Central memory CD8-positive, alpha-beta T cell (primary cell): ENCODE data around the gene KLHL21.

ENCODE experiments used
- ATAC-seq: fragments of 150-1000 bp; cut with Tn5 transposase; replicated peaks from 2 replicates; pipeline ENCODE4 v1.10.0; 2022; ENCODE audit warnings: mild to moderate bottlenecking, moderate FRiP score, moderate number of reproducible peaks; ENCODE audit not compliant: poor library complexity, severe bottlenecking; ENCODE audit errors: extremely low read depth
- DNase-seq, 2 donors: peaks; one replicate each; pipeline ENCODE4 v3.0.0; 2021; ENCODE audit warnings: low spot score in 2 of 2
- H3K27ac Mint-ChIP-seq: one replicate; pipeline ENCODE4 v1.8.0; 2022; ENCODE audit warnings: low read depth, mild to moderate bottlenecking, moderate library complexity, mixed read lengths
- H3K27me3 Mint-ChIP-seq: one replicate; pipeline ENCODE4 v1.8.0; 2022; ENCODE audit warnings: mixed read lengths
- H3K36me3 Mint-ChIP-seq: one replicate; pipeline ENCODE4 v1.8.0; 2022; ENCODE audit warnings: mild to moderate bottlenecking, moderate library complexity, mixed read lengths; ENCODE audit not compliant: insufficient read depth
- H3K4me1 Mint-ChIP-seq: one replicate; pipeline ENCODE4 v1.8.0; 2022; ENCODE audit warnings: mixed read lengths
- H3K4me3 Mint-ChIP-seq: one replicate; pipeline ENCODE4 v1.8.0; 2022; ENCODE audit warnings: mild to moderate bottlenecking, moderate library complexity, mixed read lengths
- H3K9me3 Mint-ChIP-seq: one replicate; pipeline ENCODE4 v1.8.0; 2022; ENCODE audit warnings: mixed read lengths

Gene KLHL21

GRCh38 chr1:6581561-6582305, 20.9 kb downstream of the KLHL21 start:
- no peak for DNase-seq
- H3K4me1 Mint-ChIP-seq: peaks cover 47% of the 10 kb centered on the region
- H3K4me3 Mint-ChIP-seq: peak overlapping the region; percentile 96

GRCh38 chr1:6580593-6581409, 21.9 kb downstream of the KLHL21 start:
- ATAC-seq (no peak), DNase-seq (no peak)
- Mint-ChIP-seq H3K4me3 (peak overlapping the region; percentile 96), H3K27me3 (no peaks in the 10 kb centered on the region), H3K36me3 (peaks cover 11% of the 10 kb centered on the region), H3K4me1 (peaks cover 47% of the 10 kb centered on the region), H3K27ac (peak overlapping the region; percentile 97), H3K9me3 (no peaks in the 10 kb centered on the region)

More at GRCh38 chr1:6581561-6582305, 20.9 kb downstream of the KLHL21 start:
- no peaks in the 10 kb centered on the region for H3K27me3 Mint-ChIP-seq
- ATAC-seq: no peak
- H3K9me3 Mint-ChIP-seq: no peaks in the 10 kb centered on the region
- peak overlapping the region; percentile 53 for H3K27ac Mint-ChIP-seq
- peaks cover 11% of the 10 kb centered on the region for H3K36me3 Mint-ChIP-seq

- H3K36me3 Mint-ChIP-seq: peaks cover 11% of the 10 kb centered on the region
- H3K27ac Mint-ChIP-seq: peak overlapping the region; percentile 97
- peak overlapping the region; percentile 96 for H3K4me3 Mint-ChIP-seq
- H3K27me3 Mint-ChIP-seq: no peaks in the 10 kb centered on the region
- H3K4me1 Mint-ChIP-seq: peaks cover 46% of the 10 kb centered on the region
- no peak for DNase-seq
- no peaks in the 10 kb centered on the region for H3K9me3 Mint-ChIP-seq
- ATAC-seq: peak; percentile 34
Observed at GRCh38 chr1:6580119-6580592, 22.5 kb downstream of the KLHL21 start.

DNA sequence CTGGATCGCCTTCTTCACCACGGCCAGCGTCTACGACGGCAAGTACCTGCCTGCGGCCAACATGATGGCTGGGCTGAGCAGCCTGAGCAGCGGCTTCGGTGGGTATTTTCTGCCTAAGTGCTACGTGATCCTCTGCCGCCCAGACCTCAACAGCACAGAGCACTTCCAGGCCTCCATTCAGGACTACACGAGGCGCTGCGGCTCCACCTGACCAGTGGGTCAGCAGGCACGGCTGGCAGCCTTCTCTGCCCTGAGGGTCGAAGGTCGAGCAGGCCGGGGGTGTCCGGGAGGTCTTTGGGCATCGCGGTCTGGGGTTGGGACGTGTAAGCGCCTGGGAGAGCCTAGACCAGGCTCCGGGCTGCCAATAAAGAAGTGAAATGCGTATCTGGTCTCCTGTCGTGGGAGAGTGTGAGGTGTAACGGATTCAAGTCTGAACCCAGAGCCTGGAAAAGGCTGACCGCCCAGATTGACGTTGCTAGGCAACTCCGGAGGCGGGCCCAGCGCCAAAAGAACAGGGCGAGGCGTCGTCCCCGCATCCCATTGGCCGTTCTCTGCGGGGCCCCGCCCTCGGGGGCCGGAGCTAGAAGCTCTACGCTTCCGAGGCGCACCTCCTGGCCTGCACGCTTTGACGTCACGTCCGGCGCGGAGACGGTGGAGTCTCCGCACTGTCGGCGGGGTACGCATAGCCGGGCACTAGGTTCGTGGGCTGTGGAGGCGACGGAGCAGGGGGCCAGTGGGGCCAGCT, 23.1 kb downstream of the KLHL21 start, which contains the start of gene ZBTB48:
ZBTB48 (plus strand) TSS at position 621 of the 745 bp plus-strand sequence. CDS start 616 bp downstream, outside the sequence.
- DNase-seq: peak; percentile 89 to 93
- peak within 1 kb of the TSS; percentile 97 for H3K27ac Mint-ChIP-seq
- peaks cover 40% of the 10 kb centered on the region for H3K4me1 Mint-ChIP-seq
- ATAC-seq: peak; percentile 99
- peak within 1 kb of the TSS; percentile 96 for H3K4me3 Mint-ChIP-seq
- no peaks in the 10 kb centered on the region for H3K27me3 Mint-ChIP-seq
- H3K36me3 Mint-ChIP-seq: peaks cover 11% of the 10 kb centered on the region
- no peaks in the 10 kb centered on the region for H3K9me3 Mint-ChIP-seq

DNA sequence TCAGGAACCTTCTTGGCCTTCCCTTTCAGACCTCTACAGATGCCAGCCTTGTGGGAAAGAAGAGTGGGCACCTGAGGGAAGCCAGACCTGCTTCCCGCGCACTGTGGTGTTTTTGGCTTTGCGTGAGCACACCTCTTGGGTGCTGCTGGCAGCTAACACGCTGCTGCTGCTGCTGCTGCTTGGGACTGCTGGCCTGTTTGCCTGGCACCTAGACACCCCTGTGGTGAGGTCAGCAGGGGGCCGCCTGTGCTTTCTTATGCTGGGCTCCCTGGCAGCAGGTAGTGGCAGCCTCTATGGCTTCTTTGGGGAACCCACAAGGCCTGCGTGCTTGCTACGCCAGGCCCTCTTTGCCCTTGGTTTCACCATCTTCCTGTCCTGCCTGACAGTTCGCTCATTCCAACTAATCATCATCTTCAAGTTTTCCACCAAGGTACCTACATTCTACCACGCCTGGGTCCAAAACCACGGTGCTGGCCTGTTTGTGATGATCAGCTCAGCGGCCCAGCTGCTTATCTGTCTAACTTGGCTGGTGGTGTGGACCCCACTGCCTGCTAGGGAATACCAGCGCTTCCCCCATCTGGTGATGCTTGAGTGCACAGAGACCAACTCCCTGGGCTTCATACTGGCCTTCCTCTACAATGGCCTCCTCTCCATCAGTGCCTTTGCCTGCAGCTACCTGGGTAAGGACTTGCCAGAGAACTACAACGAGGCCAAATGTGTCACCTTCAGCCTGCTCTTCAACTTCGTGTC, 23.9 kb downstream of the KLHL21 start:
- no peaks in the 10 kb centered on the region for H3K27me3 Mint-ChIP-seq
- ATAC-seq (no peak), DNase-seq (no peak)
- H3K4me1 Mint-ChIP-seq: peaks cover 36% of the 10 kb centered on the region
- peak overlapping the region; percentile 96 for H3K4me3 Mint-ChIP-seq
- peaks cover 11% of the 10 kb centered on the region for H3K36me3 Mint-ChIP-seq
- H3K9me3 Mint-ChIP-seq: no peaks in the 10 kb centered on the region
- peak overlapping the region; percentile 97 for H3K27ac Mint-ChIP-seq

GRCh38 chr1:6577831-6578525, 24.7 kb downstream of the KLHL21 start:
- DNase-seq (no peak), ATAC-seq (no peak)
- peaks cover 10% of the 10 kb centered on the region for H3K36me3 Mint-ChIP-seq
- H3K9me3 Mint-ChIP-seq: no peaks in the 10 kb centered on the region
- H3K27ac Mint-ChIP-seq: peak overlapping the region; percentile 97
- H3K4me3 Mint-ChIP-seq: no peak overlapping the region
- H3K4me1 Mint-ChIP-seq: peaks cover 36% of the 10 kb centered on the region
- no peaks in the 10 kb centered on the region for H3K27me3 Mint-ChIP-seq

DNA sequence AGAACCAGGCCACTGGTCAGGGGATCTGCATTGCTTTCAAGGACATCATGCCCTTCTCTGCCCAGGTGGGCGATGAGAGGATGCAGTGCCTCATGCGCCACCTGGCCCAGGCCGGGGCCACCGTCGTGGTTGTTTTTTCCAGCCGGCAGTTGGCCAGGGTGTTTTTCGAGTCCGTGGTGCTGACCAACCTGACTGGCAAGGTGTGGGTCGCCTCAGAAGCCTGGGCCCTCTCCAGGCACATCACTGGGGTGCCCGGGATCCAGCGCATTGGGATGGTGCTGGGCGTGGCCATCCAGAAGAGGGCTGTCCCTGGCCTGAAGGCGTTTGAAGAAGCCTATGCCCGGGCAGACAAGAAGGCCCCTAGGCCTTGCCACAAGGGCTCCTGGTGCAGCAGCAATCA, 27.9 kb downstream of the KLHL21 start:
- H3K9me3 Mint-ChIP-seq: no peaks in the 10 kb centered on the region
- no peak overlapping the region for H3K4me3 Mint-ChIP-seq

GRCh38 chr1:6574025-6574620, 28.5 kb downstream of the KLHL21 start:
- DNase-seq (no peak), ATAC-seq (no peak)
- no peaks in the 10 kb centered on the region for H3K9me3 Mint-ChIP-seq
- H3K4me3 Mint-ChIP-seq: no peak overlapping the region
- peaks cover 2% of the 10 kb centered on the region for H3K4me1 Mint-ChIP-seq
- H3K27me3 Mint-ChIP-seq: no peaks in the 10 kb centered on the region
- no peaks in the 10 kb centered on the region for H3K36me3 Mint-ChIP-seq
- no peak overlapping the region for H3K27ac Mint-ChIP-seq

More for the DNA sequence above, 27.9 kb downstream of the KLHL21 start:
- peaks cover 4% of the 10 kb centered on the region for H3K36me3 Mint-ChIP-seq
- ATAC-seq (no peak), DNase-seq (no peak)
- H3K27ac Mint-ChIP-seq: no peak overlapping the region
- H3K27me3 Mint-ChIP-seq: no peaks in the 10 kb centered on the region
- H3K4me1 Mint-ChIP-seq: peaks cover 8% of the 10 kb centered on the region

DNA sequence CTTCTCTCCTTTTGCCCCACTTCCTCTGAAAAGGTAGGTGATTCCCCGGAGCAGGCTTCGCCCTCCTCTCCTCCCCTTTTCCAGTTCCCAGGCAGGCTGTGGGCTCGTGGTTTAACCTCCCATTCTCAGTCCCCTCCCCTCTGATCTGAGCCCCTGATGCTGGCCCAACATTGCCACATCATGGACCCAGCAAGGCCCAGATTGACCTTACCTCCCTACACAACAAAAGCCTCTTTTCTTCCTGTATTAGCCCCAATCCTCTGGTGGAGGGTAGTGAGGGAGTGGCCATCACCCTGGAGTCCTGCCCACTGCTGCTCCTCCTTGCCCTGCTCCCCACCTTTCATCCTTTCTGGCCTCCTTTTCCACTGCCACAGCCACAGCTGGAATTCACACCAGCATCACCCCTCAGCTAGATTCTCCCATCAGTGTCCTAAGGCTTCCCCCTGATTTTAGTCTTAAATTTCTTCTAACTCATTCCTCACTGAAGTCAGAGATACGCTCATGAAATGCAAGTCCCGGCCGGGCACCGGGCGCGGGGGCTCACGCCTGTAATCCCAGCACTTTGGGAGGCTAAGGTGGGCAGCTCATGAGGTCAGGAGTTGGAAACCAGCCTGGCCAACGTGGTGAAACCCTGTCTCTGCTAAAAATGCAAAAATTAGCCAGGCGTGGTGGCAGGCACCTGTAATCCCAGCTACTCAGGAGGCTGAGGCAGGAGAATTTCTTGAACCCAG, 29.9 kb downstream of the KLHL21 start:
- Mint-ChIP-seq H3K36me3 (no peaks in the 10 kb centered on the region), H3K27ac (no peak overlapping the region), H3K4me3 (no peak overlapping the region), H3K27me3 (no peaks in the 10 kb centered on the region), H3K9me3 (no peaks in the 10 kb centered on the region), H3K4me1 (no peaks in the 10 kb centered on the region)
- DNase-seq (no peak), ATAC-seq (no peak)

GRCh38 chr1:6570987-6571386, 31.7 kb downstream of the KLHL21 start:
- no peaks in the 10 kb centered on the region for H3K4me1 Mint-ChIP-seq
- no peak for ATAC-seq
- H3K9me3 Mint-ChIP-seq: no peaks in the 10 kb centered on the region
- H3K27ac Mint-ChIP-seq: no peak overlapping the region
- DNase-seq: no peak
- no peaks in the 10 kb centered on the region for H3K27me3 Mint-ChIP-seq
- no peak overlapping the region for H3K4me3 Mint-ChIP-seq
- H3K36me3 Mint-ChIP-seq: no peaks in the 10 kb centered on the region

GRCh38 chr1:6570100-6570499, 32.6 kb downstream of the KLHL21 start:
- Mint-ChIP-seq H3K9me3 (no peaks in the 10 kb centered on the region), H3K27me3 (no peaks in the 10 kb centered on the region), H3K36me3 (no peaks in the 10 kb centered on the region), H3K4me1 (no peaks in the 10 kb centered on the region), H3K4me3 (no peak overlapping the region), H3K27ac (no peak overlapping the region)
- DNase-seq (no peak), ATAC-seq (no peak)
